Pancreas (tissue), 10 donors: Measurements from ENCODE around the gene HTRA1. TPM values are rescaled to one million over a fixed set of nuclear protein-coding genes. Genes with fewer than 3 reads are reported as not detected.

Source experiments
- ATAC-seq, 4 donors: fragments of 200-7000 bp; cut with Tn5 transposase; one replicate each; pipeline versions ENCODE4 v1.8.0 to v1.9.1; 2020; ENCODE audit warnings: mild to moderate bottlenecking in 4 of 4, moderate library complexity in 4 of 4
- DNase-seq, 6 donors: peaks; one replicate each; pipeline ENCODE4 v3.0.0-alpha.2; 2020
- FAIRE-seq: peaks from 2 replicates; lab custom pipeline; 2012; peaks lifted over from hg19 to GRCh38; lab: Jason Lieb, UNC
- H3K27ac ChIP-seq, 4 donors: fragments of 200-600 bp; sonication (generic); 1 replicate in 3 of 4; 2 replicates in 1 of 4; pipeline versions ENCODE4 v1.5.0 to v1.8.0; 2020
- H3K27me3 ChIP-seq, 4 donors: fragments of 200-600 bp; one replicate each; pipeline ENCODE4 v1.8.0; 2021
- H3K36me3 ChIP-seq, 3 donors: fragments of 200-600 bp; sonication (generic) in 1 of 3; one replicate each; pipeline versions ENCODE4 v1.5.0 to v1.8.0; 2020 to 2021
- H3K4me1 ChIP-seq, 3 donors: fragments of 200-600 bp; one replicate each; pipeline ENCODE4 v1.8.0; 2021
- H3K4me3 ChIP-seq, 4 donors: fragments of 200-600 bp; sonication (generic) in 2 of 4; one replicate each; pipeline versions ENCODE4 v1.5.0 to v1.8.0; 2020 to 2021
- H3K9me3 ChIP-seq, 4 donors: fragments of 200-600 bp; one replicate each; pipeline ENCODE4 v1.8.0; 2021
- CTCF ChIP-seq, 4 donors: fragments of 200-600 bp; sonication (generic) in 3 of 4; IDR thresholded peaks; one replicate each; pipeline versions ENCODE4 v1.5.0 to v1.8.0; 2021; ENCODE audit warnings: antibody characterized with exemption in 4 of 4
- WGBS, 2 donors: extraction: QIAGEN DNeasy Blood & Tissue Kit; methylation state at CpG; one replicate each; pipeline ENCODE4 v1.1.7; 2013; 5-methylcytosine and 5-hydroxymethylcytosine counted together
- intact Hi-C, 3 donors: fragments of 100-400 bp; cut with DNase I; formaldehyde crosslinking; loops; one replicate each; pipeline versions ENCODE4 v1.11.1 to v1.14.2; 2022
- polyA plus RNA-seq, 2 donors: library from polyadenylated mRNA; stranded (reverse); fragments of 200-250 nt; gene quantifications; one replicate each; pipeline ENCODE4 v1.2.3, GENCODE V29; 2013
- total RNA-seq, 6 donors: library from RNA; stranded (reverse); fragmentation: NEBNext Ultra II Directional in 4 of 6; extraction: Animal tissue kit (Norgen Biotek cat#: 25700) in 4 of 6; gene quantifications; one replicate each; pipeline versions ENCODE4 v1.2.1 to v1.2.4, GENCODE V29; 2021 to 2023
- donor health status: healthy with polysubstance abuse.
- donor health status: DM: no; HTN: no; CAD: no; lungs with moderate emphysema.
- donor health status: DM: no; HTN: no; CAD: no.
- donor health status: control.
- donor health status: control.
- donor health status: Bipolar disorder and iron deficiency.
- donor health status: DM: yes; HTN: yes; CAD: no.
- donor health status: DM: no; HTN: no; CAD: no.
- donor health status: DM: no; HTN: no; CAD: no.
- donor health status: DM: yes; HTN: yes; CAD: no.

HTRA1 gene
- total and polyA plus RNA-seq, 8 donors, result 10.4 to 83.0 (median 20.8) TPM

GRCh38 chr10:122532601-122533296 lies 71.4 kb downstream of the HTRA1 start:
- WGBS, 2 donors, result 71 to 73% methylated on average over 6 of the region's 6 CpGs
- no peak for TF ChIP-seq CTCF (IDR thresholded peaks at IDR 0.05)

GRCh38 chr10:122537545-122537944 lies 76.2 kb downstream of the HTRA1 start:
- Histone ChIP-seq H3K4me3 (no peak overlapping the region), H3K9me3 (no peaks in the 10 kb centered on the region), H3K4me1 (no peaks in the 10 kb centered on the region), H3K36me3 (no peaks in the 10 kb centered on the region), H3K27ac (no peak overlapping the region), H3K27me3 (no peaks in the 10 kb centered on the region)
- no peak for TF ChIP-seq CTCF (IDR thresholded peaks at IDR 0.05)
- intact Hi-C loops, result no loop called here
- FAIRE-seq (no peak), DNase-seq (no peak), ATAC-seq (no peak)
- 93 to 96% methylated on average over 2 of the region's 2 CpGs for WGBS, 2 donors

More at GRCh38 chr10:122532601-122533296, 71.4 kb downstream of the HTRA1 start:
- H3K27ac ChIP-seq, result no peak overlapping the region
- DNase-seq (no peak), ATAC-seq (no peak), FAIRE-seq (no peak)
- no peaks in the 10 kb centered on the region for H3K9me3 ChIP-seq
- H3K4me3 ChIP-seq, result no peak overlapping the region
- no peaks in the 10 kb centered on the region for H3K36me3 ChIP-seq
- H3K4me1 ChIP-seq, result peaks cover 0 to 6% (median 0%) of the 10 kb centered on the region in 3 donors
- no peaks in the 10 kb centered on the region for H3K27me3 ChIP-seq
- intact Hi-C loops, result no loop called here

GRCh38 chr10:122541541-122542002 lies 80.2 kb downstream of the HTRA1 start:
- peak overlapping the region in 1 of 4 donors; percentile 44 for H3K27ac ChIP-seq
- no peaks in the 10 kb centered on the region for H3K4me1 ChIP-seq
- H3K36me3 ChIP-seq, result no peaks in the 10 kb centered on the region
- no peak for TF ChIP-seq CTCF (IDR thresholded peaks at IDR 0.05)
- no peaks in the 10 kb centered on the region for H3K9me3 ChIP-seq
- FAIRE-seq (no peak), DNase-seq (no peak), ATAC-seq (peak; percentile 61 to 89 (median 84))
- intact Hi-C loops, result no loop called here
- WGBS, 2 donors, result 21 to 25% methylated on average over 4 of the region's 4 CpGs
- no peaks in the 10 kb centered on the region for H3K27me3 ChIP-seq
- no peak overlapping the region for H3K4me3 ChIP-seq

GRCh38 chr10:122543676-122544445 lies 82.5 kb downstream of the HTRA1 start:
- Histone ChIP-seq H3K27ac (no peak overlapping the region), H3K4me1 (no peaks in the 10 kb centered on the region), H3K4me3 (no peak overlapping the region), H3K27me3 (no peaks in the 10 kb centered on the region), H3K9me3 (no peaks in the 10 kb centered on the region), H3K36me3 (no peaks in the 10 kb centered on the region)
- WGBS, 2 donors, result 81 to 86% methylated on average over 10 of the region's 10 CpGs
- intact Hi-C loops, result no loop called here
- no peak for FAIRE-seq
- DNase-seq, result no peak
- no peak for TF ChIP-seq CTCF (IDR thresholded peaks at IDR 0.05)
- no peak for ATAC-seq
